CD8-positive, alpha-beta memory T cell (primary cell): Measurements from ENCODE around the gene COA3. TPM values are rescaled to one million over a fixed set of nuclear protein-coding genes. Genes with fewer than 3 reads are reported as not detected.
A peak's percentile ranks its signal among the peaks of the same experiment; 100 is the strongest.

Source experiments
- CTCF ChIA-PET: fragments of 350-600 bp; sonication (Branson Sonifier 250); formaldehyde crosslinking; loops from one replicate; lab custom pipeline; 2021; ENCODE audit warnings: antibody characterized with exemption; lab: Charles Lee
- POLR2A ChIA-PET: fragments of 350-600 bp; sonication (Branson Sonifier 250); formaldehyde crosslinking; loops from one replicate; lab custom pipeline; 2021; ENCODE audit warnings: antibody characterized with exemption; lab: Charles Lee
- DNase-seq, 5 donors: peaks; one replicate each; pipeline versions ENCODE4 v3.0.0 to v3.0.0-alpha.2; 2020 to 2022; ENCODE audit warnings: mixed read lengths in 1 of 5
- H3K27ac ChIP-seq: one replicate; pipeline ENCODE4 v1.7.0; 2013; ENCODE audit warnings: low read depth, mild to moderate bottlenecking, low read length, moderate library complexity
- H3K27me3 ChIP-seq: 2 replicates; pipeline ENCODE4 v1.7.0; 2013; ENCODE audit warnings: low read length, mild to moderate bottlenecking; ENCODE audit not compliant: insufficient read depth, poor library complexity, severe bottlenecking
- H3K36me3 ChIP-seq: 2 replicates; pipeline ENCODE4 v1.7.0; 2013; ENCODE audit warnings: mild to moderate bottlenecking, low read length, moderate library complexity; ENCODE audit not compliant: insufficient read depth
- H3K4me1 ChIP-seq: 2 replicates; pipeline ENCODE4 v1.7.0; 2013; ENCODE audit warnings: mild to moderate bottlenecking, low read length, moderate library complexity; ENCODE audit not compliant: insufficient read depth
- H3K4me3 ChIP-seq: 2 replicates; pipeline ENCODE4 v1.7.0; 2013; ENCODE audit warnings: mild to moderate bottlenecking, low read length
- H3K9me3 ChIP-seq: 2 replicates; pipeline ENCODE4 v1.7.0; 2013; ENCODE audit warnings: mild to moderate bottlenecking, low read length
- H3K27ac Mint-ChIP-seq, 8 donors: one replicate each; pipeline ENCODE4 v1.8.0; 2020 to 2021; ENCODE audit warnings: mixed read lengths in 8 of 8, mild to moderate bottlenecking in 6 of 8, inconsistent platforms in 3 of 8, moderate library complexity in 3 of 8
- H3K27me3 Mint-ChIP-seq, 2 donors: one replicate each; pipeline ENCODE4 v1.8.0; 2020 to 2021; ENCODE audit warnings: mixed read lengths in 2 of 2, mild to moderate bottlenecking in 1 of 2, moderate library complexity in 1 of 2
- H3K36me3 Mint-ChIP-seq, 3 donors: one replicate each; pipeline ENCODE4 v1.8.0; 2020 to 2021; ENCODE audit warnings: mixed read lengths in 3 of 3, inconsistent platforms in 1 of 3, mild to moderate bottlenecking in 1 of 3
- H3K4me1 Mint-ChIP-seq, 3 donors: one replicate each; pipeline ENCODE4 v1.8.0; 2020 to 2021; ENCODE audit warnings: mixed read lengths in 3 of 3, inconsistent platforms in 1 of 3, mild to moderate bottlenecking in 1 of 3
- H3K4me3 Mint-ChIP-seq, 7 donors: one replicate each; pipeline ENCODE4 v1.8.0; 2020 to 2021; ENCODE audit warnings: mixed read lengths in 7 of 7, mild to moderate bottlenecking in 6 of 7, moderate library complexity in 4 of 7, inconsistent platforms in 2 of 7
- H3K9me3 Mint-ChIP-seq, 5 donors: one replicate each; pipeline ENCODE4 v1.8.0; 2020 to 2022; ENCODE audit warnings: mixed read lengths in 5 of 5, mild to moderate bottlenecking in 3 of 5, moderate library complexity in 2 of 5, inconsistent platforms in 1 of 5
- polyA plus RNA-seq: library from polyadenylated mRNA; unstranded; fragments of 300-500 nt; fragmentation: Illumina TruSeq; gene quantifications from one replicate; pipeline ENCODE4 v1.2.3, GENCODE V29; 2021
- total RNA-seq, 2 experiments: library from RNA; stranded (reverse); gene quantifications; one replicate each; pipeline ENCODE4 v1.2.3, GENCODE V29; 2021

Gene COA3
- total and polyA plus RNA-seq, 3 experiments from 2014 or later = 55.5 to 132 (median 60.8) TPM

GRCh38 chr17:42784409-42784808, 14.1 kb downstream of the COA3 start:
- H3K36me3 Mint-ChIP-seq = peaks cover 3 to 5% (median 3%) of the 10 kb centered on the region in 3 donors
- peaks cover 16 to 47% (median 23%) of the 10 kb centered on the region in 3 donors for H3K4me1 Mint-ChIP-seq
- ChIA-PET POLR2A (interaction anchor here (0.8 kb wide), 1 partner anchor 584 kb away, joined by 3 read pairs; no protein-coding TSS in a partner anchor), CTCF (no interaction called here)
- H3K9me3 Mint-ChIP-seq = peaks cover 0 to 4% (median 0%) of the 10 kb centered on the region in 5 donors
- H3K27me3 ChIP-seq = peaks cover 46% of the 10 kb centered on the region
- peaks cover 3% of the 10 kb centered on the region for H3K36me3 ChIP-seq
- H3K4me3 Mint-ChIP-seq = peak overlapping the region in 2 of 7 donors; percentile 41 to 49
- no peak overlapping the region for H3K27ac Mint-ChIP-seq
- no peak overlapping the region for H3K27ac ChIP-seq
- H3K27me3 Mint-ChIP-seq = peaks cover 55 to 82% of the 10 kb centered on the region in 2 donors
- DNase-seq = no peak
- no peak overlapping the region for H3K4me3 ChIP-seq
- H3K4me1 ChIP-seq = peaks cover 13% of the 10 kb centered on the region
- H3K9me3 ChIP-seq = no peaks in the 10 kb centered on the region

- H3K36me3 Mint-ChIP-seq = peaks cover 6 to 11% (median 8%) of the 10 kb centered on the region in 3 donors
- H3K27ac Mint-ChIP-seq = no peak overlapping the region
- DNase-seq = no peak
- Histone ChIP-seq H3K9me3 (no peaks in the 10 kb centered on the region), H3K36me3 (peaks cover 9% of the 10 kb centered on the region), H3K27ac (no peak overlapping the region), H3K4me1 (peaks cover 13% of the 10 kb centered on the region), H3K4me3 (no peak overlapping the region), H3K27me3 (peaks cover 46% of the 10 kb centered on the region)
- H3K4me1 Mint-ChIP-seq = peaks cover 17 to 49% (median 24%) of the 10 kb centered on the region in 3 donors
- ChIA-PET CTCF (no interaction called here), POLR2A (no interaction called here)
- peaks cover 0 to 4% (median 0%) of the 10 kb centered on the region in 5 donors for H3K9me3 Mint-ChIP-seq
- no peak overlapping the region for H3K4me3 Mint-ChIP-seq
- peaks cover 55 to 79% of the 10 kb centered on the region in 2 donors for H3K27me3 Mint-ChIP-seq
Observed at GRCh38 chr17:42783791-42784138, 14.7 kb downstream of the COA3 start.

DNA sequence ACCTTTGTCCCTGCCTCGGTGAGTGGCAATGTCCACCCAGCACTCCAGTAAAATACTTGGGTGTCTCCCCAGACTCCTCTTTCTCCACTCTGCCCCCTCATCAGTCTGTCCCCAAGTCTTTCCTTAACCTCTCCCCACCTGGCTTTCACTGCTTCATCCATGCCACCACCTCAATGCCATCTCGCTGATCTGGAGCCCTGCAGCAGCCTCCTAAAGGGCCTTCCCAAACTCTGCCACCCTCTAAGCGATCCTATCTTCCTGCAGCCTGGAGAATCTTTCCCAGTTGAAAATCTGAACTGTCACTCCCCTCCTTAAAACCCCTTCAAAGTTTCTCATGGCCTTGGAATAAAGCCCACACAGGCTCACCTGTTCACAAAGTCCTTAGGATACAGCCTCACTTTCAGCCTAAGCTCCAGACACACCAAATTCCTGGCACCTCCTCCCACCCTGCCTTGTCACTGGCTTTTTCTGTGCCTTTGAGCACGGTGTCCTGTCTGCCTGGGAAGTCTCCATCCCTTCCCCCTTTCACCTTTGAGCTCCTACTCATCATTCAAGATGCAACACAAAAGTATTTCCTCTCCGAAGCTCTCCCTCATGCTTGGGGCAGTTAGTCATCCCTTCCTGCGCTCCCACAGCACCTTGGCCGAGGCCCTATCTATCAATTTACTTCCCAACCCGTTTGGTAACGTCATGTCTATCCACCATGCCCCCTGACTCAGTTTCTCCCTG, 15.3 kb downstream of the COA3 start:
- Histone ChIP-seq H3K4me3 (no peak overlapping the region), H3K27me3 (peaks cover 46% of the 10 kb centered on the region), H3K27ac (no peak overlapping the region), H3K4me1 (peaks cover 13% of the 10 kb centered on the region), H3K36me3 (peaks cover 12% of the 10 kb centered on the region), H3K9me3 (no peaks in the 10 kb centered on the region)
- ChIA-PET CTCF (no interaction called here), POLR2A (no interaction called here)
- H3K27ac Mint-ChIP-seq = peak overlapping the region in 3 of 8 donors; percentile 1 to 52 (median 2)
- H3K4me1 Mint-ChIP-seq = peaks cover 17 to 49% (median 24%) of the 10 kb centered on the region in 3 donors
- no peak for DNase-seq
- peaks cover 0 to 4% (median 0%) of the 10 kb centered on the region in 5 donors for H3K9me3 Mint-ChIP-seq
- peaks cover 10 to 17% (median 12%) of the 10 kb centered on the region in 3 donors for H3K36me3 Mint-ChIP-seq
- H3K4me3 Mint-ChIP-seq = no peak overlapping the region
- H3K27me3 Mint-ChIP-seq = peaks cover 52 to 74% of the 10 kb centered on the region in 2 donors

GRCh38 chr17:42782166-42783061, 16.1 kb downstream of the COA3 start:
- peaks cover 15 to 25% (median 18%) of the 10 kb centered on the region in 3 donors for H3K36me3 Mint-ChIP-seq
- DNase-seq = no peak
- peaks cover 46 to 66% of the 10 kb centered on the region in 2 donors for H3K27me3 Mint-ChIP-seq
- H3K4me1 Mint-ChIP-seq = peaks cover 17 to 49% (median 23%) of the 10 kb centered on the region in 3 donors
- Histone ChIP-seq H3K4me1 (peaks cover 13% of the 10 kb centered on the region), H3K36me3 (peaks cover 19% of the 10 kb centered on the region), H3K27me3 (peaks cover 46% of the 10 kb centered on the region), H3K4me3 (no peak overlapping the region), H3K27ac (peak overlapping the region; percentile 65), H3K9me3 (no peaks in the 10 kb centered on the region)
- H3K27ac Mint-ChIP-seq = peak overlapping the region in 1 of 8 donors; percentile 52
- no peak overlapping the region for H3K4me3 Mint-ChIP-seq
- ChIA-PET CTCF (no interaction called here), POLR2A (interaction anchor here (1.1 kb wide), 1 partner anchor 8 kb away, joined by 3 read pairs; no protein-coding TSS in a partner anchor)
- peaks cover 0 to 4% (median 0%) of the 10 kb centered on the region in 5 donors for H3K9me3 Mint-ChIP-seq

- H3K4me1 ChIP-seq = peaks cover 13% of the 10 kb centered on the region
- H3K36me3 ChIP-seq = peaks cover 19% of the 10 kb centered on the region
- Mint-ChIP-seq H3K4me1 (peaks cover 17 to 49% (median 23%) of the 10 kb centered on the region in 3 donors), H3K9me3 (peaks cover 0 to 4% (median 0%) of the 10 kb centered on the region in 5 donors), H3K4me3 (peak overlapping the region in 1 of 7 donors; percentile 43), H3K27me3 (peaks cover 40 to 61% of the 10 kb centered on the region in 2 donors), H3K27ac (peak overlapping the region in 1 of 8 donors; percentile 60), H3K36me3 (peaks cover 17 to 28% (median 18%) of the 10 kb centered on the region in 3 donors)
- CTCF ChIA-PET = interaction anchor here (1.2 kb wide), 1 partner anchor 18 kb away, joined by 4 read pairs; no protein-coding TSS in a partner anchor
- H3K27ac ChIP-seq = peak overlapping the region; percentile 65
- H3K9me3 ChIP-seq = no peaks in the 10 kb centered on the region
- DNase-seq = no peak
- H3K4me3 ChIP-seq = peak overlapping the region; percentile 22
- H3K27me3 ChIP-seq = peaks cover 43% of the 10 kb centered on the region
- POLR2A ChIA-PET = interaction anchor here (1.1 kb wide), 1 partner anchor 8 kb away, joined by 3 read pairs; no protein-coding TSS in a partner anchor
Observed at GRCh38 chr17:42781639-42782165, 16.8 kb downstream of the COA3 start.

GRCh38 chr17:42780851-42781638, 17.5 kb downstream of the COA3 start:
- peaks cover 18 to 34% (median 19%) of the 10 kb centered on the region in 3 donors for H3K36me3 Mint-ChIP-seq
- peak overlapping the region in 2 of 8 donors; percentile 55 to 60 for H3K27ac Mint-ChIP-seq
- peak overlapping the region; percentile 65 for H3K27ac ChIP-seq
- peaks cover 0 to 4% (median 0%) of the 10 kb centered on the region in 5 donors for H3K9me3 Mint-ChIP-seq
- CTCF ChIA-PET = interaction anchor here (1.2 to 1.3 kb wide), 2 partner anchors 14 to 18 kb away, joined by 3 to 4 read pairs; no protein-coding TSS in a partner anchor
- H3K4me3 ChIP-seq = peak overlapping the region; percentile 22
- peaks cover 13% of the 10 kb centered on the region for H3K4me1 ChIP-seq
- DNase-seq = no peak
- POLR2A ChIA-PET = no interaction called here
- H3K4me3 Mint-ChIP-seq = peak overlapping the region in 2 of 7 donors; percentile 43 to 58
- H3K4me1 Mint-ChIP-seq = peaks cover 17 to 49% (median 23%) of the 10 kb centered on the region in 3 donors
- H3K9me3 ChIP-seq = no peaks in the 10 kb centered on the region
- peaks cover 34 to 54% of the 10 kb centered on the region in 2 donors for H3K27me3 Mint-ChIP-seq
- peaks cover 43% of the 10 kb centered on the region for H3K27me3 ChIP-seq
- H3K36me3 ChIP-seq = peaks cover 22% of the 10 kb centered on the region
